ENCODE measurements around the gene ZNF555. TPM values are rescaled to one million over a fixed set of nuclear protein-coding genes. Genes with fewer than 3 reads are reported as not detected.

ZNF555 gene
- total and polyA plus RNA-seq, 10 of the 15 experiments (the other 5 are each of a cell fraction or from before 2014, with no cell fraction given) = 0.58 to 1.9 (median 1.2) TPM

GRCh38 chr19:2797280-2797679 lies 44.0 kb upstream of the ZNF555 start:
- in situ Hi-C loops (cut with MboI) = no loop called here
- Histone ChIP-seq H2AFZ (ENCODE audit: control insufficient read depth, low read depth, low read length) (no peak overlapping the region), H3K9me3 (replicated peaks; ENCODE audit: control insufficient read depth, insufficient read depth, low read length) (no peaks in the 10 kb centered on the region; the same call in 2 of the 3 replicates), H4K20me1 (ENCODE audit: control insufficient read depth, insufficient read depth) (no peaks in the 10 kb centered on the region), H3K4me3 (no peak overlapping the region), H3K4me2 (ENCODE audit: control insufficient read depth, insufficient read depth) (no peak overlapping the region), H3K36me3 (ENCODE audit: control insufficient read depth in 2 of 2, insufficient read depth in 2 of 2, low read length in 1 of 2) (peaks cover 13 to 25% of the 10 kb centered on the region in 2 experiments), H3K9ac (ENCODE audit: control insufficient read depth, insufficient read depth, low read length) (no peak overlapping the region), H3K4me1 (ENCODE audit: control insufficient read depth, insufficient read depth, low read length) (no peaks in the 10 kb centered on the region), H3K79me2 (ENCODE audit: control insufficient read depth, insufficient read depth, low read length) (no peaks in the 10 kb centered on the region; the same call in 1 of the 2 replicates), H3K27ac (ENCODE audit: control insufficient read depth, insufficient read depth) (no peak overlapping the region), H3K27me3 (replicated peaks in 1 of 2; ENCODE audit: control insufficient read depth in 2 of 2, insufficient read depth in 2 of 2, low read length in 1 of 2) (no peaks in the 10 kb centered on the region)
- intact Hi-C loops (cut with micrococcal nuclease; ENCODE audit: unreplicated experiment) = no loop called here
- no TSS peak for BruUV-seq (replicated peaks)
- ChIA-PET CTCF (no interaction called here), POLR2A (no interaction called here), RAD21 (ENCODE audit: unreplicated experiment) (no interaction called here), SMC1A (ENCODE audit: uncharacterized antibody, unreplicated experiment) (interaction anchor here (0.6 kb wide), 1 partner anchor 46 kb away, joined by 3 read pairs; no protein-coding TSS in a partner anchor)
- WGBS (ENCODE audit: insufficient coverage, insufficient replicate concordance, low lambda C conversion rate, missing lambda C conversion rate) = 96% methylated on average over 15 of the region's 15 CpGs
- ATAC-seq = no peak
- no peak for DNase-seq (ENCODE audit: low read depth, low spot score)
- no peak for TF ChIP-seq SMARCA5 (IDR thresholded peaks at IDR 0.05)
- TF ChIP-seq ZBTB11 (CRISPR knock-in tag; IDR thresholded peaks at IDR 0.05) = no peak
- no peak for FAIRE-seq

GRCh38 chr19:2798158-2798685 lies 43.1 kb upstream of the ZNF555 start:
- Histone ChIP-seq H3K27me3 (replicated peaks in 1 of 2; ENCODE audit: control insufficient read depth in 2 of 2, insufficient read depth in 2 of 2, low read length in 1 of 2) (no peaks in the 10 kb centered on the region), H3K4me2 (ENCODE audit: control insufficient read depth, insufficient read depth) (no peak overlapping the region), H4K20me1 (ENCODE audit: control insufficient read depth, insufficient read depth) (no peaks in the 10 kb centered on the region), H3K27ac (ENCODE audit: control insufficient read depth, insufficient read depth) (no peak overlapping the region), H3K4me3 (no peak overlapping the region), H3K36me3 (ENCODE audit: control insufficient read depth in 2 of 2, insufficient read depth in 2 of 2, low read length in 1 of 2) (peaks cover 17 to 31% of the 10 kb centered on the region in 2 experiments), H3K79me2 (ENCODE audit: control insufficient read depth, insufficient read depth, low read length) (no peaks in the 10 kb centered on the region; the same call in 1 of the 2 replicates), H3K9me3 (replicated peaks; ENCODE audit: control insufficient read depth, insufficient read depth, low read length) (no peaks in the 10 kb centered on the region; the same call in 2 of the 3 replicates), H3K9ac (ENCODE audit: control insufficient read depth, insufficient read depth, low read length) (no peak overlapping the region), H2AFZ (ENCODE audit: control insufficient read depth, low read depth, low read length) (no peak overlapping the region), H3K4me1 (ENCODE audit: control insufficient read depth, insufficient read depth, low read length) (no peaks in the 10 kb centered on the region)
- ATAC-seq (no peak), FAIRE-seq (no peak), DNase-seq (ENCODE audit: low read depth, low spot score) (no peak)
- ChIA-PET CTCF (no interaction called here), RAD21 (ENCODE audit: unreplicated experiment) (no interaction called here), SMC1A (ENCODE audit: uncharacterized antibody, unreplicated experiment) (interaction anchor here (0.6 kb wide), 1 partner anchor 45 kb away, joined by 3 read pairs; no protein-coding TSS in a partner anchor), POLR2A (no interaction called here)
- BruUV-seq (replicated peaks) = no TSS peak
- intact Hi-C loops (cut with micrococcal nuclease; ENCODE audit: unreplicated experiment) (no loop called here), in situ Hi-C loops (cut with MboI) (no loop called here)
- WGBS (ENCODE audit: insufficient coverage, insufficient replicate concordance, low lambda C conversion rate, missing lambda C conversion rate) = 96% methylated on average over 16 of the region's 16 CpGs
- TF ChIP-seq MXI1 (IDR thresholded peaks at IDR 0.05; ENCODE audit: low read depth, low read length) (no peak), SUZ12 (IDR thresholded peaks at IDR 0.05; ENCODE audit: unreplicated experiment) (no peak), ZNF687 (IDR thresholded peaks at IDR 0.05) (no peak), WRNIP1 (IDR thresholded peaks at IDR 0.05; ENCODE audit: borderline replicate concordance, low read depth, low read length) (no peak), USF2 (IDR thresholded peaks at IDR 0.05; ENCODE audit: borderline replicate concordance, low read depth, low read length) (no peak), MAX (IDR thresholded peaks at IDR 0.05; ENCODE audit: low read depth, low read length) (no peak)
